HepG2 (cell line): ENCODE data around the gene IRF5. TPM values are rescaled to one million over a fixed set of nuclear protein-coding genes. Genes with fewer than 3 reads are reported as not detected.

Source experiments
- CBFB ChIP-seq: sonication (generic); formaldehyde crosslinking; IDR thresholded peaks from 2 replicates; pipeline ENCODE4 v1.4.0; 2020; ENCODE audit warnings: missing genetic modification reagents
- CC2D1A ChIP-seq: sonication (generic); formaldehyde crosslinking; IDR thresholded peaks from 2 replicates; pipeline ENCODE4 v1.8.1; 2023; ENCODE audit warnings: mild to moderate bottlenecking, missing genetic modification reagents
- CENPT ChIP-seq: sonication (generic); formaldehyde crosslinking; IDR thresholded peaks from 2 replicates; pipeline ENCODE4 v1.8.0; 2022; ENCODE audit warnings: low read depth, mild to moderate bottlenecking, moderate library complexity, missing genetic modification reagents
- EEA1 ChIP-seq: sonication (generic); formaldehyde crosslinking; IDR thresholded peaks from 2 replicates; pipeline ENCODE4 v1.5.1; 2020; ENCODE audit warnings: mild to moderate bottlenecking, missing genetic modification reagents, borderline replicate concordance
- ERF ChIP-seq: IDR thresholded peaks from 2 replicates; pipeline ENCODE4 v1.6.1; 2018; ENCODE audit warnings: missing biosample characterization, missing genetic modification reagents
- FOXC1 ChIP-seq: sonication (generic); formaldehyde crosslinking; IDR thresholded peaks from 2 replicates; pipeline ENCODE4 v1.8.0; 2022; ENCODE audit warnings: mild to moderate bottlenecking, missing genetic modification reagents, borderline replicate concordance
- GTF3A ChIP-seq: sonication (generic); formaldehyde crosslinking; conservative IDR thresholded peaks from 2 replicates; pipeline ENCODE4 v1.4.0; 2020; ENCODE audit warnings: mild to moderate bottlenecking, missing genetic modification reagents
- MEIS2 ChIP-seq: sonication (generic); formaldehyde crosslinking; IDR thresholded peaks from 2 replicates; pipeline ENCODE4 v1.9.0; 2021; ENCODE audit warnings: mild to moderate bottlenecking, missing genetic modification reagents
- SOX5 ChIP-seq: IDR thresholded peaks from 2 replicates; pipeline ENCODE4 v1.6.1; 2016; ENCODE audit warnings: borderline replicate concordance
- TBL1XR1 ChIP-seq: fragments of 150-350 bp; IDR thresholded peaks from 2 replicates; pipeline ENCODE4 v1.6.1; 2014; ENCODE audit warnings: borderline replicate concordance, low read length; ENCODE audit not compliant: partially characterized antibody
- THAP7 ChIP-seq: sonication (generic); formaldehyde crosslinking; IDR thresholded peaks from 2 replicates; pipeline ENCODE4 v1.8.1; 2023; ENCODE audit warnings: mild to moderate bottlenecking, missing genetic modification reagents
- TSC22D2 ChIP-seq: sonication (generic); formaldehyde crosslinking; IDR thresholded peaks from 2 replicates; pipeline ENCODE4 v1.5.1; 2020; ENCODE audit warnings: missing genetic modification reagents, mild to moderate bottlenecking, borderline replicate concordance
- YEATS2 ChIP-seq: sonication (generic); formaldehyde crosslinking; IDR thresholded peaks from 2 replicates; pipeline ENCODE4 v1.4.0; 2020; ENCODE audit warnings: missing genetic modification reagents, borderline replicate concordance
- ZBTB33 ChIP-seq: sonication (generic); formaldehyde crosslinking; IDR thresholded peaks from 2 replicates; pipeline ENCODE4 v1.4.0; 2020; ENCODE audit warnings: missing genetic modification reagents
- ZFP36 ChIP-seq: fragments of 150-350 bp; IDR thresholded peaks from 2 replicates; pipeline ENCODE4 v1.6.1; 2018; ENCODE audit warnings: borderline replicate concordance, low read length, low read depth; ENCODE audit not compliant: partially characterized antibody
- ZNF281 ChIP-seq: sonication (generic); formaldehyde crosslinking; IDR thresholded peaks from 2 replicates; pipeline ENCODE4 v1.4.0; 2020; ENCODE audit warnings: missing genetic modification reagents, borderline replicate concordance
- ZNF513 ChIP-seq: sonication (generic); formaldehyde crosslinking; conservative IDR thresholded peaks from 2 replicates; pipeline ENCODE4 v1.5.0; 2020; ENCODE audit warnings: missing genetic modification reagents
- ZNF652 ChIP-seq: IDR thresholded peaks from 2 replicates; pipeline ENCODE4 v1.6.1; 2016; ENCODE audit warnings: low read depth, borderline replicate concordance
- ZNF710 ChIP-seq: sonication (generic); formaldehyde crosslinking; IDR thresholded peaks from 2 replicates; pipeline ENCODE4 v1.5.0; 2020; ENCODE audit warnings: mild to moderate bottlenecking, missing genetic modification reagents, borderline replicate concordance
- ZNF724P ChIP-seq: sonication (generic); formaldehyde crosslinking; IDR thresholded peaks from 2 replicates; pipeline ENCODE4 v1.8.0; 2022; ENCODE audit warnings: missing genetic modification reagents, borderline replicate concordance
- polyA plus RNA-seq, 8 experiments: library from polyadenylated mRNA; depleted of rRNA in 3 of 8; stranded (reverse) in 7 of 8; unstranded in 1 of 8; fragments of >200 nt; fragmentation: Illumina TruSeq in 4 of 8; extraction: Trizol in 4 of 8; gene quantifications; 2 replicates each; pipeline versions ENCODE4 v1.2.1 to v1.2.3, GENCODE V29; 2011 to 2016; ENCODE audit warnings: low read depth in 4 of 8, missing spikeins in 1 of 8, mixed read lengths in 1 of 8; ENCODE audit not compliant: insufficient read depth in 1 of 8
- total RNA-seq, 5 experiments: library from RNA; depleted of rRNA; stranded (reverse); fragments of >200 nt; fragmentation: Illumina TruSeq; extraction: Trizol; gene quantifications; 2 replicates each; pipeline ENCODE4 v1.2.3, GENCODE V29; 2016; ENCODE audit warnings: low read depth in 1 of 5

Gene IRF5
- total and polyA plus RNA-seq, 2 of the 13 experiments (the other 11 are each of a cell fraction or from before 2014, with no cell fraction given) = 2.0 to 2.9 TPM

GRCh38 chr7:128937647-128938543, at the start of gene IRF5 (continued):
- TF ChIP-seq FOXC1 (CRISPR knock-in tag) (no peak), ZNF710 (CRISPR knock-in tag) (no peak), YEATS2 (no peak), CBFB (CRISPR knock-in tag) (no peak), TSC22D2 (CRISPR knock-in tag) (no peak), ZNF281 (no peak), EEA1 (no peak), ZBTB33 (CRISPR knock-in tag) (no peak), SOX5 (CRISPR knock-in tag) (no peak), CENPT (CRISPR knock-in tag) (no peak), ERF (CRISPR knock-in tag) (no peak), MEIS2 (no peak; the same call in 1 of the 2 replicates), CC2D1A (CRISPR knock-in tag) (no peak), TBL1XR1 (no peak), ZFP36 (no peak), ZNF652 (CRISPR knock-in tag) (no peak), THAP7 (no peak), ZNF513 (CRISPR knock-in tag) (no peak), GTF3A (no peak), ZNF724P (no peak)
